ENCODE data around the gene CTSE. TPM values are rescaled to one million over a fixed set of nuclear protein-coding genes. Genes with fewer than 3 reads are reported as not detected.
"Not testable (repeated sequence)": the region's sequence is repeated elsewhere in the genome, so short reads cannot be mapped to it uniquely, and the experiment has no call there.

CTSE gene
- total RNA-seq, 1 experiment from 2014 or later: not detected

GRCh38 chr1:206059355-206059915 lies 35.7 kb upstream of the CTSE start:
- in situ Hi-C loops (cut with HindIII; ENCODE audit: low pct_unique_long_range_greater_than_20kb, low sequenced_read_pairs) (no loop called here), intact Hi-C loops (cut with micrococcal nuclease; ENCODE audit: unreplicated experiment) (no loop called here)
- ChIA-PET POLR2A (no interaction called here), CTCF (no interaction called here)
- ATAC-seq: no peak
- Histone ChIP-seq H3K27ac (ENCODE audit: low read length) (no peak overlapping the region), H3K36me3 (ENCODE audit: control insufficient read depth, insufficient read depth, low read length) (no peaks in the 10 kb centered on the region), H3K9me3 (ENCODE audit: control insufficient read depth, insufficient read depth, low read depth, low read length) (no peaks in the 10 kb centered on the region), H3K4me1 (ENCODE audit: control insufficient read depth, insufficient read depth, low read length) (no peaks in the 10 kb centered on the region), H3K27me3 (ENCODE audit: control insufficient read depth, insufficient read depth, low read length) (no peaks in the 10 kb centered on the region), H3K4me3 (ENCODE audit: low read depth in 2 of 2, low read length in 2 of 2) (no peak overlapping the region)
- TF ChIP-seq TCF7L2 (IDR thresholded peaks at IDR 0.05; ENCODE audit: low read depth, low read length) (no peak), REST (IDR thresholded peaks at IDR 0.05; ENCODE audit: insufficient read depth in 1 of 2, low read depth in 2 of 2, low read length in 1 of 2) (no peak), SIN3A (IDR thresholded peaks at IDR 0.05; ENCODE audit: borderline replicate concordance, insufficient read depth, low read depth, low read length) (no peak), CTCF (IDR thresholded peaks at IDR 0.05) (no peak), POLR2AphosphoS5 (IDR thresholded peaks at IDR 0.05; ENCODE audit: low read depth, low read length) (no peak)
- no peak for DNase-seq (ENCODE audit: low read depth, low spot score)
- no TSS peak for BruUV-seq (replicated peaks)

- CTCF ChIA-PET: no interaction called here
- in situ Hi-C loops (cut with HindIII; ENCODE audit: low pct_unique_long_range_greater_than_20kb, low sequenced_read_pairs): no loop called here
- Histone ChIP-seq H3K27ac (ENCODE audit: low read length) (no peak overlapping the region), H3K4me3 (ENCODE audit: low read depth in 2 of 2, low read length in 2 of 2) (no peak overlapping the region), H3K9me3 (ENCODE audit: control insufficient read depth, insufficient read depth, low read depth, low read length) (no peaks in the 10 kb centered on the region), H3K4me1 (ENCODE audit: control insufficient read depth, insufficient read depth, low read length) (no peaks in the 10 kb centered on the region), H3K36me3 (ENCODE audit: control insufficient read depth, insufficient read depth, low read length) (no peaks in the 10 kb centered on the region), H3K27me3 (ENCODE audit: control insufficient read depth, insufficient read depth, low read length) (no peaks in the 10 kb centered on the region)
- ATAC-seq (no peak), DNase-seq (ENCODE audit: low read depth, low spot score) (no peak)
- intact Hi-C loops (cut with micrococcal nuclease; ENCODE audit: unreplicated experiment): no loop called here
- POLR2A ChIA-PET: no interaction called here
- TF ChIP-seq REST (IDR thresholded peaks at IDR 0.05; ENCODE audit: insufficient read depth in 1 of 2, low read depth in 2 of 2, low read length in 1 of 2) (no peak), CTCF (IDR thresholded peaks at IDR 0.05) (no peak), SIN3A (IDR thresholded peaks at IDR 0.05; ENCODE audit: borderline replicate concordance, insufficient read depth, low read depth, low read length) (no peak), TCF7L2 (IDR thresholded peaks at IDR 0.05; ENCODE audit: low read depth, low read length) (no peak), POLR2AphosphoS5 (IDR thresholded peaks at IDR 0.05; ENCODE audit: low read depth, low read length) (no peak)
- no TSS peak for BruUV-seq (replicated peaks)
Observed at GRCh38 chr1:206058927-206059292, 35.2 kb upstream of the CTSE start.

- H3K9me3 ChIP-seq (ENCODE audit: control insufficient read depth, insufficient read depth, low read depth, low read length); H3K4me3 ChIP-seq (ENCODE audit: low read depth in 2 of 2, low read length in 2 of 2); H3K27me3 ChIP-seq (ENCODE audit: control insufficient read depth, insufficient read depth, low read length); BruUV-seq (replicated peaks); H3K4me1 ChIP-seq (ENCODE audit: control insufficient read depth, insufficient read depth, low read length); CTCF ChIA-PET; H3K27ac ChIP-seq (ENCODE audit: low read length); ATAC-seq; intact Hi-C loops (cut with micrococcal nuclease; ENCODE audit: unreplicated experiment); POLR2A ChIA-PET; H3K36me3 ChIP-seq (ENCODE audit: control insufficient read depth, insufficient read depth, low read length); in situ Hi-C loops (cut with HindIII; ENCODE audit: low pct_unique_long_range_greater_than_20kb, low sequenced_read_pairs); DNase-seq (ENCODE audit: low read depth, low spot score): not testable (repeated sequence)
Observed at GRCh38 chr1:206058289-206058926, 34.7 kb upstream of the CTSE start.

All from Panc1 (cell line).